Measurements from ENCODE around the gene DDAH1. TPM values are rescaled to one million over a fixed set of nuclear protein-coding genes. Genes with fewer than 3 reads are reported as not detected.
A peak's percentile ranks its signal among the peaks of the same experiment; 100 is the strongest.

DDAH1 gene
- polyA plus RNA-seq, 1 donor from 2014 or later, result 42.7 TPM

GRCh38 chr1:85484716-85485115 lies 19.8 kb upstream of the DDAH1 start:
- Histone ChIP-seq H3K79me2 (replicated peaks; ENCODE audit: insufficient read depth, low read length) (no peaks in the 10 kb centered on the region), H3K27ac (ENCODE audit: low read length) (peak overlapping the region; percentile 57), H3F3A (ENCODE audit: insufficient read depth, low read length, poor library complexity, severe bottlenecking) (no peaks in the 10 kb centered on the region), H2AFZ (ENCODE audit: low read depth, low read length) (no peak overlapping the region), H3K4me3 (ENCODE audit: low read length) (peak overlapping the region; percentile 14), H4K20me1 (ENCODE audit: insufficient read depth) (no peaks in the 10 kb centered on the region), H3K27me3 (ENCODE audit: insufficient read depth, low read depth, low read length) (no peaks in the 10 kb centered on the region), H3K9ac (ENCODE audit: low read length) (no peak overlapping the region), H3K9me3 (ENCODE audit: low read length) (no peaks in the 10 kb centered on the region), H3K4me2 (ENCODE audit: low read length) (no peak overlapping the region), H3K36me3 (ENCODE audit: insufficient read depth, low read length) (no peaks in the 10 kb centered on the region), H3K9me2 (ENCODE audit: insufficient read depth, low read length) (no peaks in the 10 kb centered on the region)
- TF ChIP-seq EZH2 (IDR thresholded peaks at IDR 0.05; ENCODE audit: borderline replicate concordance, insufficient read depth, low read length, poor library complexity, severe bottlenecking), result no peak
- TF ChIP-seq POLR2AphosphoS5 (IDR thresholded peaks at IDR 0.05), result no peak
- TF ChIP-seq, protein P1, sequence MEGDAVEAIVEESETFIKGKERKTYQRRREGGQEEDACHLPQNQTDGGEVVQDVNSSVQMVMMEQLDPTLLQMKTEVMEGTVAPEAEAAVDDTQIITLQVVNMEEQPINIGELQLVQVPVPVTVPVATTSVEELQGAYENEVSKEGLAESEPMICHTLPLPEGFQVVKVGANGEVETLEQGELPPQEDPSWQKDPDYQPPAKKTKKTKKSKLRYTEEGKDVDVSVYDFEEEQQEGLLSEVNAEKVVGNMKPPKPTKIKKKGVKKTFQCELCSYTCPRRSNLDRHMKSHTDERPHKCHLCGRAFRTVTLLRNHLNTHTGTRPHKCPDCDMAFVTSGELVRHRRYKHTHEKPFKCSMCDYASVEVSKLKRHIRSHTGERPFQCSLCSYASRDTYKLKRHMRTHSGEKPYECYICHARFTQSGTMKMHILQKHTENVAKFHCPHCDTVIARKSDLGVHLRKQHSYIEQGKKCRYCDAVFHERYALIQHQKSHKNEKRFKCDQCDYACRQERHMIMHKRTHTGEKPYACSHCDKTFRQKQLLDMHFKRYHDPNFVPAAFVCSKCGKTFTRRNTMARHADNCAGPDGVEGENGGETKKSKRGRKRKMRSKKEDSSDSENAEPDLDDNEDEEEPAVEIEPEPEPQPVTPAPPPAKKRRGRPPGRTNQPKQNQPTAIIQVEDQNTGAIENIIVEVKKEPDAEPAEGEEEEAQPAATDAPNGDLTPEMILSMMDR (IDR thresholded peaks at IDR 0.05; ENCODE audit: poor library complexity, severe bottlenecking), result no peak
- no peak for TF ChIP-seq EP300 (conservative IDR thresholded peaks at IDR 0.05; ENCODE audit: poor library complexity, severe bottlenecking)
- TF ChIP-seq TAF1 (IDR thresholded peaks at IDR 0.05; ENCODE audit: low read depth), result no peak
- no peak for TF ChIP-seq RAD21 (conservative IDR thresholded peaks at IDR 0.05)
- TF ChIP-seq SMC3 (conservative IDR thresholded peaks at IDR 0.05; ENCODE audit: poor library complexity), result no peak
- TF ChIP-seq, protein P2, sequence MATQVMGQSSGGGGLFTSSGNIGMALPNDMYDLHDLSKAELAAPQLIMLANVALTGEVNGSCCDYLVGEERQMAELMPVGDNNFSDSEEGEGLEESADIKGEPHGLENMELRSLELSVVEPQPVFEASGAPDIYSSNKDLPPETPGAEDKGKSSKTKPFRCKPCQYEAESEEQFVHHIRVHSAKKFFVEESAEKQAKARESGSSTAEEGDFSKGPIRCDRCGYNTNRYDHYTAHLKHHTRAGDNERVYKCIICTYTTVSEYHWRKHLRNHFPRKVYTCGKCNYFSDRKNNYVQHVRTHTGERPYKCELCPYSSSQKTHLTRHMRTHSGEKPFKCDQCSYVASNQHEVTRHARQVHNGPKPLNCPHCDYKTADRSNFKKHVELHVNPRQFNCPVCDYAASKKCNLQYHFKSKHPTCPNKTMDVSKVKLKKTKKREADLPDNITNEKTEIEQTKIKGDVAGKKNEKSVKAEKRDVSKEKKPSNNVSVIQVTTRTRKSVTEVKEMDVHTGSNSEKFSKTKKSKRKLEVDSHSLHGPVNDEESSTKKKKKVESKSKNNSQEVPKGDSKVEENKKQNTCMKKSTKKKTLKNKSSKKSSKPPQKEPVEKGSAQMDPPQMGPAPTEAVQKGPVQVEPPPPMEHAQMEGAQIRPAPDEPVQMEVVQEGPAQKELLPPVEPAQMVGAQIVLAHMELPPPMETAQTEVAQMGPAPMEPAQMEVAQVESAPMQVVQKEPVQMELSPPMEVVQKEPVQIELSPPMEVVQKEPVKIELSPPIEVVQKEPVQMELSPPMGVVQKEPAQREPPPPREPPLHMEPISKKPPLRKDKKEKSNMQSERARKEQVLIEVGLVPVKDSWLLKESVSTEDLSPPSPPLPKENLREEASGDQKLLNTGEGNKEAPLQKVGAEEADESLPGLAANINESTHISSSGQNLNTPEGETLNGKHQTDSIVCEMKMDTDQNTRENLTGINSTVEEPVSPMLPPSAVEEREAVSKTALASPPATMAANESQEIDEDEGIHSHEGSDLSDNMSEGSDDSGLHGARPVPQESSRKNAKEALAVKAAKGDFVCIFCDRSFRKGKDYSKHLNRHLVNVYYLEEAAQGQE (IDR thresholded peaks at IDR 0.05; ENCODE audit: borderline replicate concordance), result no peak
- TF ChIP-seq MXI1 (conservative IDR thresholded peaks at IDR 0.05; ENCODE audit: poor library complexity, severe bottlenecking), result no peak

DNA sequence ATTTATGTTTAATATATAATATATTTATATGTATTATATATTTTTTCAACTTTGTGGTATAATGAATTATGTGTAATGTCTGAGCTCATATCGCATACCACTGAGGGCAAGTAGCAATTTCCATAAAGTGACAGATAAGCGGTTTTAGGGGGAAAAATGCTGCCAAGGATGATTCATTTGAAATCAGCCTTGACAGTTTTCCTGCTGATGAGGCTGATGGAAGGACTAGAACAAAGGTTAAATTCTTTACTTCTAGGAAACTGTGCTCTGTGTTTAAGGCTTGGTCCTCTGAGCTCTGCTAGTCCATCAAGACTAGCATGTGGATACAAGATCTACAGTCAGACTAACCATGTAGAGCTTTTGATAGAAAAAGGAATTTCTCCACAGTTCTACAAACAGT lies 19.3 kb upstream of the DDAH1 start:
- TF ChIP-seq, protein P1 (IDR thresholded peaks at IDR 0.05; ENCODE audit: poor library complexity, severe bottlenecking), result no peak
- TF ChIP-seq TAF1 (IDR thresholded peaks at IDR 0.05; ENCODE audit: low read depth), result no peak
- no peak for TF ChIP-seq SMC3 (conservative IDR thresholded peaks at IDR 0.05; ENCODE audit: poor library complexity)
- TF ChIP-seq, protein P2 (IDR thresholded peaks at IDR 0.05; ENCODE audit: borderline replicate concordance), result no peak
- no peak for TF ChIP-seq POLR2AphosphoS5 (IDR thresholded peaks at IDR 0.05)
- Histone ChIP-seq H3K4me2 (ENCODE audit: low read length) (no peak overlapping the region), H3F3A (ENCODE audit: insufficient read depth, low read length, poor library complexity, severe bottlenecking) (no peaks in the 10 kb centered on the region), H3K27me3 (ENCODE audit: insufficient read depth, low read depth, low read length) (no peaks in the 10 kb centered on the region), H3K79me2 (replicated peaks; ENCODE audit: insufficient read depth, low read length) (no peaks in the 10 kb centered on the region), H3K9me2 (ENCODE audit: insufficient read depth, low read length) (no peaks in the 10 kb centered on the region), H3K27ac (ENCODE audit: low read length) (peak overlapping the region; percentile 57), H3K4me3 (ENCODE audit: low read length) (peak overlapping the region; percentile 14), H3K9ac (ENCODE audit: low read length) (no peak overlapping the region), H3K9me3 (ENCODE audit: low read length) (no peaks in the 10 kb centered on the region), H3K36me3 (ENCODE audit: insufficient read depth, low read length) (no peaks in the 10 kb centered on the region), H4K20me1 (ENCODE audit: insufficient read depth) (no peaks in the 10 kb centered on the region), H2AFZ (ENCODE audit: low read depth, low read length) (no peak overlapping the region)

All from neural cell (in vitro differentiated cells).